Measurements from ENCODE around the gene ETV3L. TPM values are rescaled to one million over a fixed set of nuclear protein-coding genes. Genes with fewer than 3 reads are reported as not detected.

The ETV3L gene
- total and polyA plus RNA-seq, 2 of the 8 experiments (the other 6 are each of a cell fraction or from before 2014, with no cell fraction given), result 0.17 to 0.26 TPM

GRCh38 chr1:157095091-157095490 is 4.5 kb downstream of the ETV3L start (continued):
- TF ChIP-seq RNF2 (IDR thresholded peaks at IDR 0.05; ENCODE audit: borderline replicate concordance, low read depth, low read length, missing control alignments, poor library complexity, severe bottlenecking), result no peak
- TF ChIP-seq BACH1 (IDR thresholded peaks at IDR 0.05; ENCODE audit: low read length), result no peak
- TF ChIP-seq CEBPB (IDR thresholded peaks at IDR 0.05; ENCODE audit: low read depth, low read length), result no peak
- no peak for TF ChIP-seq SP4 (IDR thresholded peaks at IDR 0.05; ENCODE audit: low read length)
